Sigmoid colon (tissue), 4 donors: Measurements from ENCODE around the gene SLC22A31.

Experiments
- CTCF ChIP-seq, 4 experiments: fragments of 450-650 bp in 3 of 4; fragments of 200-600 bp in 1 of 4; IDR thresholded peaks; one replicate each; pipeline ENCODE4 v1.5.1; 2016 to 2019; ENCODE audit warnings: antibody characterized with exemption in 4 of 4, mild to moderate bottlenecking in 3 of 4, moderate library complexity in 2 of 4
- POLR2A ChIP-seq, 2 donors: fragments of 450-650 bp; IDR thresholded peaks; one replicate each; pipeline ENCODE4 v1.6.1; 2016; ENCODE audit warnings: antibody characterized with exemption in 2 of 2, mild to moderate bottlenecking in 2 of 2, moderate library complexity in 2 of 2
- POLR2AphosphoS5 ChIP-seq, 4 donors: sonication (generic); formaldehyde crosslinking; IDR thresholded peaks; one replicate each; pipeline ENCODE4 v1.6.1; 2017; ENCODE audit warnings: antibody characterized with exemption in 4 of 4

GRCh38 chr16:89171216-89172170 is 28.8 kb downstream of the SLC22A31 start, which contains the start of gene CDH15:
- TF ChIP-seq POLR2AphosphoS5 (IDR thresholded peaks at IDR 0.05) (no peak), CTCF (IDR thresholded peaks at IDR 0.05) (no peak), POLR2A (IDR thresholded peaks at IDR 0.05) (no peak)
